HepG2 (cell line): ENCODE measurements around the gene WDR59. TPM values are rescaled to one million over a fixed set of nuclear protein-coding genes. Genes with fewer than 3 reads are reported as not detected.

Experiments
- ATAC-seq: fragments of 200-7000 bp; cut with Tn5 transposase; 3 replicates; pipeline ENCODE4 v1.9.1; 2020; ENCODE audit warnings: mild to moderate bottlenecking, moderate library complexity
- BruUV-seq: library from RNA; stranded (reverse); fragments of 400-500 nt; replicated peaks from 2 replicates; lab custom pipeline; 2021; lab: Mats Ljungman, UMichigan
- CTCF ChIA-PET: fragments of 300-600 bp; formaldehyde crosslinking; extraction: SDS; loops from one replicate; lab custom pipeline; 2021; ENCODE audit warnings: low total read pairs, inconsistent platforms, low intra/inter-chr PET ratio; lab: Yijun Ruan, JAX
- POLR2A ChIA-PET: fragments of 350-600 bp; sonication (Branson Sonifier 250); formaldehyde crosslinking; loops from one replicate; lab custom pipeline; 2020; ENCODE audit warnings: antibody characterized with exemption, inconsistent platforms; lab: Yijun Ruan, JAX
- DNase-seq: peaks from one replicate; pipeline ENCODE4 v3.0.0-alpha.2; 2015; ENCODE audit warnings: low spot score
- FAIRE-seq: peaks from 3 replicates; lab custom pipeline; 2011; peaks lifted over from hg19 to GRCh38; lab: Jason Lieb, UNC
- H2AFZ ChIP-seq: one replicate; pipeline ENCODE4 v1.6.1; 2011; ENCODE audit warnings: low read length, inconsistent platforms
- H3K27ac ChIP-seq: fragments of 300-600 bp; 3 replicates; pipeline ENCODE4 v1.8.0; 2011; ENCODE audit warnings: mixed run types, mild to moderate bottlenecking, mixed read lengths, low read length, inconsistent platforms; ENCODE audit not compliant: insufficient read depth; ENCODE audit errors: extremely low read length
- H3K27me3 ChIP-seq, 2 experiments: fragments of 200-600 bp in 1 of 2; 2 replicates in 1 of 2; 3 replicates in 1 of 2; pipeline versions ENCODE4 v1.6.0 to v1.8.0; 2011; ENCODE audit warnings: low read length in 2 of 2, mild to moderate bottlenecking in 2 of 2, moderate library complexity in 2 of 2, inconsistent platforms in 1 of 2; ENCODE audit not compliant: insufficient read depth in 2 of 2, control insufficient read depth in 1 of 2
- H3K36me3 ChIP-seq, 2 experiments: fragments of 200-600 bp in 1 of 2; replicated peaks in 1 of 2; 2 replicates in 1 of 2; 3 replicates in 1 of 2; pipeline versions ENCODE4 v1.5.1 to v1.8.0; 2011; ENCODE audit warnings: low read length in 2 of 2, inconsistent platforms in 1 of 2; ENCODE audit not compliant: insufficient read depth in 2 of 2, control insufficient read depth in 1 of 2
- H3K4me1 ChIP-seq: 2 replicates; pipeline ENCODE4 v1.5.1; 2012; ENCODE audit warnings: low read length, inconsistent platforms; ENCODE audit not compliant: insufficient read depth
- H3K4me2 ChIP-seq: 2 replicates; pipeline ENCODE4 v1.6.0; 2011; ENCODE audit warnings: low read depth, low read length, inconsistent platforms
- H3K4me3 ChIP-seq, 3 experiments: fragments of 200-600 bp in 1 of 3; sonication (generic), shearing (Covaris generic) in 1 of 3; replicated peaks in 1 of 3; 2 replicates each; pipeline ENCODE4 v1.5.1; 2011 to 2016; ENCODE audit warnings: low read length in 3 of 3, inconsistent platforms in 2 of 3, low read depth in 2 of 3, mild to moderate bottlenecking in 2 of 3, control low read depth in 1 of 3, mixed read lengths in 1 of 3; ENCODE audit not compliant: insufficient read depth in 1 of 3
- H3K79me2 ChIP-seq: one replicate; pipeline ENCODE4 v1.6.1; 2011; ENCODE audit warnings: low read length, inconsistent platforms; ENCODE audit not compliant: insufficient read depth
- H3K9ac ChIP-seq: 2 replicates; pipeline ENCODE4 v1.6.0; 2011; ENCODE audit warnings: mild to moderate bottlenecking, low read depth, low read length, inconsistent platforms; ENCODE audit not compliant: insufficient read depth
- H3K9me3 ChIP-seq: 2 replicates; pipeline ENCODE4 v1.5.1; 2012; ENCODE audit warnings: mild to moderate bottlenecking, low read length
- H4K20me1 ChIP-seq: 2 replicates; pipeline ENCODE4 v1.6.0; 2011; ENCODE audit warnings: inconsistent platforms, mild to moderate bottlenecking, low read length, moderate library complexity; ENCODE audit not compliant: insufficient read depth
- ERF ChIP-seq: IDR thresholded peaks from 2 replicates; pipeline ENCODE4 v1.6.1; 2018; ENCODE audit warnings: missing biosample characterization, missing genetic modification reagents
- NFATC3 ChIP-seq: sonication (generic); formaldehyde crosslinking; IDR thresholded peaks from 2 replicates; pipeline ENCODE4 v1.5.1; 2020; ENCODE audit warnings: mild to moderate bottlenecking, missing genetic modification reagents
- NR2F2 ChIP-seq: IDR thresholded peaks from 2 replicates; pipeline ENCODE4 v1.6.1; 2012; ENCODE audit warnings: low read depth, inconsistent platforms, borderline replicate concordance
- NR2F6 ChIP-seq, 2 experiments: IDR thresholded peaks; 2 replicates each; pipeline ENCODE4 v1.6.1; 2016; ENCODE audit warnings: antibody characterized with exemption in 1 of 2, mild to moderate bottlenecking in 1 of 2
- PITX1 ChIP-seq: sonication (generic); formaldehyde crosslinking; IDR thresholded peaks from 2 replicates; pipeline ENCODE4 v1.5.1; 2020; ENCODE audit warnings: mild to moderate bottlenecking, missing genetic modification reagents
- PPARG ChIP-seq: conservative IDR thresholded peaks from 2 replicates; pipeline ENCODE4 v1.6.1; 2016; ENCODE audit warnings: missing biosample characterization, missing genetic modification reagents
- SOX5 ChIP-seq: IDR thresholded peaks from 2 replicates; pipeline ENCODE4 v1.6.1; 2016; ENCODE audit warnings: borderline replicate concordance
- TEAD3 ChIP-seq: optimal IDR thresholded peaks from 2 replicates; pipeline ENCODE3; 2016; ENCODE audit warnings: borderline replicate concordance
- ZBTB3 ChIP-seq: sonication (generic); formaldehyde crosslinking; IDR thresholded peaks from 2 replicates; pipeline ENCODE4 v1.4.0; 2020; ENCODE audit warnings: low read depth, mild to moderate bottlenecking, moderate library complexity, missing genetic modification reagents, borderline replicate concordance
- ZFP36 ChIP-seq: fragments of 150-350 bp; IDR thresholded peaks from 2 replicates; pipeline ENCODE4 v1.6.1; 2018; ENCODE audit warnings: borderline replicate concordance, low read length, low read depth; ENCODE audit not compliant: partially characterized antibody
- ZNF547 ChIP-seq: sonication (generic); formaldehyde crosslinking; IDR thresholded peaks from 2 replicates; pipeline ENCODE4 v1.5.1; 2020; ENCODE audit warnings: mild to moderate bottlenecking, missing genetic modification reagents
- ZNF598 ChIP-seq: sonication (generic); formaldehyde crosslinking; IDR thresholded peaks from 2 replicates; pipeline ENCODE4 v1.5.1; 2020; ENCODE audit warnings: mild to moderate bottlenecking, missing genetic modification reagents, borderline replicate concordance
- ZNF747 ChIP-seq: sonication (generic); formaldehyde crosslinking; IDR thresholded peaks from 2 replicates; pipeline ENCODE4 v1.8.1; 2023; ENCODE audit warnings: missing genetic modification reagents, mild to moderate bottlenecking, borderline replicate concordance
- WGBS: methylation state at CpG from one replicate; pipeline ENCODE4 v1.1.6; 2017; ENCODE audit warnings: low lambda C conversion rate; 5-methylcytosine and 5-hydroxymethylcytosine counted together
- in situ Hi-C: cut with HindIII; loops from 2 replicates; pipeline ENCODE4 v1.10.0; 2017; ENCODE audit warnings: low pct_unique_long_range_greater_than_20kb; ENCODE audit not compliant: extremely low pct_ligation_motif_present
- intact Hi-C: fragments of 100-400 bp; cut with micrococcal nuclease; formaldehyde crosslinking; loops from one replicate; pipeline ENCODE4 v1.10.0; 2022; ENCODE audit not compliant: unreplicated experiment
- polyA plus RNA-seq, 8 experiments: library from polyadenylated mRNA; depleted of rRNA in 3 of 8; stranded (reverse) in 7 of 8; unstranded in 1 of 8; fragments of >200 nt; fragmentation: Illumina TruSeq in 4 of 8; extraction: Trizol in 4 of 8; gene quantifications; 2 replicates each; pipeline versions ENCODE4 v1.2.1 to v1.2.3, GENCODE V29; 2011 to 2016; ENCODE audit warnings: low read depth in 4 of 8, missing spikeins in 1 of 8, mixed read lengths in 1 of 8; ENCODE audit not compliant: insufficient read depth in 1 of 8
- total RNA-seq, 5 experiments: library from RNA; depleted of rRNA; stranded (reverse); fragments of >200 nt; fragmentation: Illumina TruSeq; extraction: Trizol; gene quantifications; 2 replicates each; pipeline ENCODE4 v1.2.3, GENCODE V29; 2016; ENCODE audit warnings: low read depth in 1 of 5
- TF ChIP-seq, protein P1 (sequence below): sonication (generic); IDR thresholded peaks from 2 replicates; pipeline ENCODE4 v1.6.1; 2016; ENCODE audit warnings: low read depth, borderline replicate concordance
- TF ChIP-seq, protein P2 (sequence below): sonication (generic); formaldehyde crosslinking; IDR thresholded peaks from 2 replicates; pipeline ENCODE4 v1.4.0; 2020; ENCODE audit warnings: missing genetic modification reagents
- TF ChIP-seq, protein P3 (sequence below): sonication (generic); formaldehyde crosslinking; IDR thresholded peaks from 2 replicates; pipeline ENCODE4 v1.5.1; 2020; ENCODE audit warnings: mild to moderate bottlenecking, moderate library complexity, missing genetic modification reagents
- TF ChIP-seq, protein P4 (sequence below): fragments of 450-650 bp; IDR thresholded peaks from 2 replicates; pipeline ENCODE4 v1.6.1; 2017

WDR59 gene
- total and polyA plus RNA-seq, 2 of the 13 experiments (the other 11 are each of a cell fraction or from before 2014, with no cell fraction given), result 65.2 to 306 TPM

DNA sequence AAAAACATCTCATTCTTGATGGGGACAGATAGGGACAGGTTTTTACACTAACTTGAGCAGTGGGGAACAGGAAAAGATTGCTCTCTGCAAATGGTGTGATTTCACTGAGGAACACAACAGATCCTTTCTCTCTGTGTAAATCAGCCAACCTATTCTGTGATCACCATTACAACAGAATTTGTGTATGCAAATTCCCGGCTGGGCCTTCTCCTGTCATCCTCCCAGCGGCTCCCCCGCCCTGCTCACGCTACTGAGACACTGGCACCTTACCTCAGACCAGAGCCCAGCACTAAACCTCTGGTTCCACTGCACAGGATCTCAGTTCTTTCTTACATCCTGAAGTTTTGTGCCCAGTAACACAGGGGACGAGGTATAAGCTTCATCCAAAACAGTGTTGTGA is 113.3 kb downstream of the WDR59 start (continued):
- TF ChIP-seq, protein P1, sequence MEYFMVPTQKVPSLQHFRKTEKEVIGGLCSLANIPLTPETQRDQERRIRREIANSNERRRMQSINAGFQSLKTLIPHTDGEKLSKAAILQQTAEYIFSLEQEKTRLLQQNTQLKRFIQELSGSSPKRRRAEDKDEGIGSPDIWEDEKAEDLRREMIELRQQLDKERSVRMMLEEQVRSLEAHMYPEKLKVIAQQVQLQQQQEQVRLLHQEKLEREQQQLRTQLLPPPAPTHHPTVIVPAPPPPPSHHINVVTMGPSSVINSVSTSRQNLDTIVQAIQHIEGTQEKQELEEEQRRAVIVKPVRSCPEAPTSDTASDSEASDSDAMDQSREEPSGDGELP, result no peak
- TF ChIP-seq, protein P2, sequence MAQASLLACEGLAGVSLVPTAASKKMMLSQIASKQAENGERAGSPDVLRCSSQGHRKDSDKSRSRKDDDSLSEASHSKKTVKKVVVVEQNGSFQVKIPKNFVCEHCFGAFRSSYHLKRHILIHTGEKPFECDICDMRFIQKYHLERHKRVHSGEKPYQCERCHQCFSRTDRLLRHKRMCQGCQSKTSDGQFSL (CRISPR knock-in tag), result no peak
- TF ChIP-seq NFATC3 (CRISPR knock-in tag), result no peak

DNA sequence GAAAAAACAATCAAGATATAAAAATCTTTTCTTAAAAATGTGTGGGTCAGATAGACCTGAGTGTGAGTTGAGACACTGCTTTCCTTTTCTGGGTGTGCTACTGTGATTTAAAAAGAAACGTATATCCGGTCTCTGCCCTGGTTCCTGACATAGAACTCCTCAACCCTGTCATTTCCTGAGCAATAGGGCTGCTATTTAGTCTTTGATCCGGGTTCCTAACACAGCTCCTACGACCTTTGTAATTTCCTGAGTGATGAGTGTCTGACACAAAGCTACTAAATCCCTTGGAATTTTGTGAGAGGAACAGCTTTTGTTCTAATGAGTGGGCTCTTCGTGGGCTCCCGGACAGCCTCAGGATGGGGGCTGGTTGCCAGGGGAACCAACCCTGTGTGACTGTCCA is 116.4 kb downstream of the WDR59 start:
- 4% methylated on average over 6 of the region's 6 CpGs for WGBS
- CTCF ChIA-PET, result no interaction called here
- TF ChIP-seq SOX5 (CRISPR knock-in tag), result peak; percentile 64; the same call in 1 of the 2 replicates
- peak; percentile 31; the same call in 1 of the 2 replicates for TF ChIP-seq PPARG (CRISPR knock-in tag)
- peak; percentile 47; the same call in 1 of the 2 replicates for TF ChIP-seq NR2F6 (IDR thresholded peaks at IDR 0.05)
- TF ChIP-seq NR2F6 (CRISPR knock-in tag; IDR thresholded peaks at IDR 0.05), result peak; percentile 46; the same call in 1 of the 2 replicates
- 0 out of 2 replicates have a peak, but pooled peaks have one; percentile 5 for TF ChIP-seq ZNF547 (CRISPR knock-in tag)
- TF ChIP-seq TEAD3 (CRISPR knock-in tag), result peak; percentile 84
- TF ChIP-seq NR2F2, result no peak
- no peak for TF ChIP-seq ZNF747 (CRISPR knock-in tag)
- no peak for TF ChIP-seq ZBTB3 (CRISPR knock-in tag)
- TF ChIP-seq, protein P3, sequence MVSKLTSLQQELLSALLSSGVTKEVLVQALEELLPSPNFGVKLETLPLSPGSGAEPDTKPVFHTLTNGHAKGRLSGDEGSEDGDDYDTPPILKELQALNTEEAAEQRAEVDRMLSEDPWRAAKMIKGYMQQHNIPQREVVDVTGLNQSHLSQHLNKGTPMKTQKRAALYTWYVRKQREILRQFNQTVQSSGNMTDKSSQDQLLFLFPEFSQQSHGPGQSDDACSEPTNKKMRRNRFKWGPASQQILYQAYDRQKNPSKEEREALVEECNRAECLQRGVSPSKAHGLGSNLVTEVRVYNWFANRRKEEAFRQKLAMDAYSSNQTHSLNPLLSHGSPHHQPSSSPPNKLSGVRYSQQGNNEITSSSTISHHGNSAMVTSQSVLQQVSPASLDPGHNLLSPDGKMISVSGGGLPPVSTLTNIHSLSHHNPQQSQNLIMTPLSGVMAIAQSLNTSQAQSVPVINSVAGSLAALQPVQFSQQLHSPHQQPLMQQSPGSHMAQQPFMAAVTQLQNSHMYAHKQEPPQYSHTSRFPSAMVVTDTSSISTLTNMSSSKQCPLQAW (CRISPR knock-in tag), result 0 out of 2 replicates have a peak, but pooled peaks have one; percentile 26
- no peak for TF ChIP-seq ZNF598
- peak; percentile 71; the same call in 1 of the 2 replicates for TF ChIP-seq PITX1
- TF ChIP-seq ZFP36, result no peak
- TF ChIP-seq, protein P4, sequence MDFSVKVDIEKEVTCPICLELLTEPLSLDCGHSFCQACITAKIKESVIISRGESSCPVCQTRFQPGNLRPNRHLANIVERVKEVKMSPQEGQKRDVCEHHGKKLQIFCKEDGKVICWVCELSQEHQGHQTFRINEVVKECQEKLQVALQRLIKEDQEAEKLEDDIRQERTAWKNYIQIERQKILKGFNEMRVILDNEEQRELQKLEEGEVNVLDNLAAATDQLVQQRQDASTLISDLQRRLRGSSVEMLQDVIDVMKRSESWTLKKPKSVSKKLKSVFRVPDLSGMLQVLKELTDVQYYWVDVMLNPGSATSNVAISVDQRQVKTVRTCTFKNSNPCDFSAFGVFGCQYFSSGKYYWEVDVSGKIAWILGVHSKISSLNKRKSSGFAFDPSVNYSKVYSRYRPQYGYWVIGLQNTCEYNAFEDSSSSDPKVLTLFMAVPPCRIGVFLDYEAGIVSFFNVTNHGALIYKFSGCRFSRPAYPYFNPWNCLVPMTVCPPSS, result no peak
- TF ChIP-seq ERF (CRISPR knock-in tag), result 0 out of 2 replicates have a peak, but pooled peaks have one; percentile 24

More for the DNA sequence above, 116.4 kb downstream of the WDR59 start:
- peak overlapping the region; percentile 52 for H3K4me2 ChIP-seq
- no peaks in the 10 kb centered on the region for H4K20me1 ChIP-seq
- POLR2A ChIA-PET, result no interaction called here
- H3K9me3 ChIP-seq, result no peaks in the 10 kb centered on the region
- in situ Hi-C loops, result no loop called here
- H2AFZ ChIP-seq, result no peak overlapping the region
- DNase-seq, result peak; percentile 76
- no peaks in the 10 kb centered on the region for H3K27me3 ChIP-seq
- intact Hi-C loops, result no loop called here
- H3K79me2 ChIP-seq, result no peaks in the 10 kb centered on the region
- peak; percentile 81 for ATAC-seq
- H3K36me3 ChIP-seq, result peaks cover 4 to 15% of the 10 kb centered on the region in 2 experiments
- no peak overlapping the region for H3K4me3 ChIP-seq
- peaks cover 40% of the 10 kb centered on the region for H3K4me1 ChIP-seq
- H3K9ac ChIP-seq, result no peak overlapping the region
- H3K27ac ChIP-seq, result peak overlapping the region; percentile 35
- FAIRE-seq, result peak; percentile 28
- BruUV-seq, result TSS peak; percentile 38
